HG02938 (cell line): ENCODE results near the gene PPP1R3E.

Source experiments
- ATAC-seq: cut with Tn5 transposase; IDR thresholded peaks from one replicate; pipeline ENCODE4 v1.9.1; 2021; ENCODE audit warnings: mild to moderate bottlenecking, moderate library complexity; ENCODE audit not compliant: unreplicated experiment

PPP1R3E gene

DNA sequence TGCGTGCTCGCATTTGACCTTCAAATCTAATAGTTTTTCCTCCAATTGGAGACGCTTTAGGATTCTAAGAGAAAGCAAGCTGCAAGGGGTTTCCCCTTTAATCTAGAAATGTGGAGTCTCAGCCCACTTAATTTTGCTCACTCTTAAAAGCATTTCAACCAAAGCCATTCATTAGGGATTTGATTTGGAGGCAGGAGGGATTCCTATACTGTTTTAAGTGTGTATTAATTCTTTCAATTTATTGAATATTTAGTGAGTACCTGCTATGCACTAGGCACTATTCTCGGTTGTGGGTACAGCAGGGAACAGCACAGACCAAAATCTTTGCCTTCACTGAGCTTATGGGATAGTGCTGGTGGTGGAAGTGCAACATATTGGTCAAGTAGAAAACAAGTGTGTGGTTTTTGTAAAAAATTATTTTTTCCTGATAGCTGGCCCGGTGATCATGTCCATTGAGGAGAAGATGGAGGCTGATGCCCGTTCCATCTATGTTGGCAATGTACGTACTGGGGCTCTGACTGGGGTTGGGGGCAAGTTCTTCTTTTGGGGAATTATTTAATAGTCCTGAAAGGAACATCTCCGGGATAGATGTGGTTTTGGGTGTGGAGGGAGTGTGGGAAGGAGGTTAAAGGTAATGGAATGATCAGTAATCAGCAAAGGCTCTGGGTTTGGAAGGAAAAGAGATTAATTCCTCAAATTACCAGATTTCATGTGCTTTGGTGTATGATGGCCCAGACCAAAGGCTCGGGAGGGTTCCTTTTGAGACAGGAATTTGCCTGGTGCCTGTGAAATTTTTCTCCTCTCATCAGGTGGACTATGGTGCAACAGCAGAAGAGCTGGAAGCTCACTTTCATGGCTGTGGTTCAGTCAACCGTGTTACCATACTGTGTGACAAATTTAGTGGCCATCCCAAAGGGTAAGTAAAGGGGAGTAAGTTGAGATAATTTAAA is 20.2 kb upstream of the PPP1R3E start:
- ATAC-seq: no peak

DNA sequence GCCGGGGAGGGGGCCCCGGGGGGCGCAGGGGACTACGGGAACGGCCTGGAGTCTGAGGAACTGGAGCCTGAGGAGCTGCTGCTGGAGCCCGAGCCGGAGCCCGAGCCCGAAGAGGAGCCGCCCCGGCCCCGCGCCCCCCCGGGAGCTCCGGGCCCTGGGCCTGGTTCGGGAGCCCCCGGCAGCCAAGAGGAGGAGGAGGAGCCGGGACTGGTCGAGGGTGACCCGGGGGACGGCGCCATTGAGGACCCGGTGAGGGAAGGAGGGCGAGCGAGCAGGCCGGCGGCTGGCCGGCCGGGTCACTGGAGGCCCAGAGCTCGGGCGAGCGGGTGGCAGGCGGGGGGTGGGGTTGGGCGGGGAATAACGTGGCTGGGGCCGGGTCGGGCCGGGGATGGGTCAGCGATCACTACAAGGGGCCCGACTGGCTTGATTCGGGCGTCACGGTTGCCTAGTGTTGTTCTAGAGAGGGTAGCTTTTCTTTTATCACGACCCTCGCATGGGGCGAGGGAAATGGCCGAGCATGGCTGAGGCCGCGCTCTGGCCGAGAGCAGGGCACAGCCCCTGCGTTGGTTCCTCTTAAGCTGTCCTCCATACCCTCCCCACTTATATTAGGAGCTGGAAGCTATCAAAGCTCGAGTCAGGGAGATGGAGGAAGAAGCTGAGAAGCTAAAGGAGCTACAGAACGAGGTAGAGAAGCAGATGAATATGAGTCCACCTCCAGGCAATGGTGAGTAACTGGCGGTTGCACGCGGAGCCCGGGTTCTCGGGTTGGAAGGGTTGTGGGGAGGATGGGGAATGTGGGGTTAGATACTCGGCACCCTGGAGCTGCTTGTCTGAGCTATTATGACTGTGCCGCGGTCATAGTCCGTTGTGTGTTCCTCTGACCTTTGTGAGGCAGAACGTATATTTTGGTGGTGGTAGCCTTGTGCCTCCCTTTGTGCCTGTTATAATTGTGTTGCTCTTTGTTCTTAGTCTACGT is 19.2 kb upstream of the PPP1R3E start:
- no peak for ATAC-seq

DNA sequence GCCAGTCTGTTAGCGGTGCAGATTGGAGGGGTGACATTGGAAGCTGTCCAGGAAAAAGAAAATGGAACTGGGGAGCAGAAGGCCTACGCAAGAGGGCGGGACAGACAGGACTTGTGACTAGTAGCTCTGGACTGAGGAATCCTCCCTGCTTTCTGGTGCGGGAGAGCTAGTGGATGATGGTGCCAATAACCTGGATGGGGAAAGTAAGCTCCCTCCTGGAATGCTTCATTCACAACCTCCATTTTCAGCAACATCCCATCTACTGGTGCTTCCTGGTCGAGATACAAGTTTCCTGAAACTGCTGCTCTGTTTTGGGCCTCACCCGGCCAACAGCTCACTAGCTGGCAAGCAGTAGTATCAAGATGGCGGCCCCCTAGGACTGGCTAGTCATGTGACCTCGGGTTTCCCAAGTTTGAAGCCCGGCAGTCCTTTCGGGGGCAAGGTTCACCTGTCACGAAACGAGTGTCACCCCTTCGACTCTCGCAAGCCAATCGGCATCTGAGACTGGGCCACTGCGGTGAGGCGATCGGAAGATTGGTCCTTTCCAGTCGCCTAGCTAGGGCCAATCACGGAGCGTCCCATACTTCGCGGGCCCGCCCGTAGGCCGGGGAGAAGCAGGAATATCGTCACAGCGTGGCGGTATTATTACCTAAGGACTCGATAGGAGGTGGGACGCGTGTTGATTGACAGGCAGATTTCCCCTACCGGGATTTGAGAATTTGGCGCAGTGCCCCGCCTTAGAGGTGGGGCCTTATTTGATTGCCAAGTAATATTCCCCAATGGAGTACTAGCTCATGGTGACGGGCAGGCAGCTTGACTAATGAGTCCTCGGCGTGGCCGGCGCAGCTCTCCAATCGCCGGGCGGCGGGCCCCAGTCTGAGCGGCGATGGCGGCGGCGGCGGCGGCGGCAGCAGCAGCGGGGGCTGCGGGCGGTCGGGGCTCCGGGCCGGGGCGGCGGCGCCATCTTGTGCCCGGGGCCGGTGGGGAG is 18.2 kb upstream of the PPP1R3E start, which contains the start of gene PABPN1:
Gene PABPN1 (plus strand): TSS at position 874 of the 988 bp plus-strand sequence. CDS start 13 bp downstream, at position 887.
- ATAC-seq: peak; percentile 88

DNA sequence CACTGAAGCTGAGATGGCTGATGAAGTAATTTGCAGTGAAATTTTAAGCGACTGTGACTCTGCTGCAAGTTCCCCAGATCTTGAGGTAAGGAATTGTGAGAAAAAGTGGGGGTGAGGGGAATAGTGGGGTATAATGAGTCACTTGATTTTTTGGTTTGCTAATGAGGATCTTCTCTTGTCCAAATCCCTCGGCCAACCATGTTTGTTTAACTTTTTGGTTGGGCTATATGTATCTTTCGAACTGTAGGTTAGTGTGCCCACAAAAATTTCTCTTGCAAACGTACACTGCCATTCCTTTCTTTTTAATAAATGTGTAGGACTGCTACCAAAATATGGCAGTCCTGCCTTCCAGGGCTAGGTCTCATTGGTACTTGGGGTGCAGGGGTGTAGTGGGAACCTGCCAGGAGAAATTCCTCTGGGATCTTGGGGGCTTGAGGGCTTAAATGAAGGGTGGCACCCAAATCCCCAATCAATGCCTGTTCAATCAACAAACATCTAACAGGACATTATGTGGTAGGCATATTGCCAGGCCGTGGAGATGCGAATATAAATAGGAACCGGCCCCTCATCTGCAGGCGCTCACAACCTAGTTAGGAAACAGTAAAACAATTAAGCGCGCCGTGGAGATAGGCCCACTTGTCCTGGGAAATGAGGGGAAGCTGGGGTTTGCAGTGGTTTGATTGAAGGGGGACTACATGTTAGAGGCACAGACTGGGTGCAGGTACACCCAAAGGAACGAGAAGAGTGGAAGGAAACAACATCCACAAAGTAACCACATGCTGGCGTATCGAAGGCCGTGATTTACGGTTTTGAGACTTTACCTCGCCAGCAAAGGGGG is 17.3 kb upstream of the PPP1R3E start:
- no peak for ATAC-seq

DNA sequence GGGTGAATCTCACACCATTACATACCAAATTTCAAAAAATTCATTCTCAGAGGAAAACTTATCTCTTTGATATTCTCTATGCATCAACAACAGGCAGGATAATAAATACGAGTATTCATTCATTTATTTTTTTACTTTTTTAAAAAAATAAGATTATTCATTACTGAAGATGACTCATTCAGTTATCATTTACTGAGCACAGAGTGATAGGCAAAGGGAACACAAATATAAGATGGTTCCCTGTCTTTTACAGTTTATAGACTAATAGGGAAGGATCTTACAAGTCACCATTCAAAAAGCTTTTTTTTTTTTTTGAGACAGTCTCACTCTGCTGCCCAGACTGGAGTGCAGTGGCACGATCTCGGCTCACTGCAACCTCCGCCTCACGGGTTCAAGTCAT is 13.6 kb upstream of the PPP1R3E start:
- ATAC-seq: no peak

DNA sequence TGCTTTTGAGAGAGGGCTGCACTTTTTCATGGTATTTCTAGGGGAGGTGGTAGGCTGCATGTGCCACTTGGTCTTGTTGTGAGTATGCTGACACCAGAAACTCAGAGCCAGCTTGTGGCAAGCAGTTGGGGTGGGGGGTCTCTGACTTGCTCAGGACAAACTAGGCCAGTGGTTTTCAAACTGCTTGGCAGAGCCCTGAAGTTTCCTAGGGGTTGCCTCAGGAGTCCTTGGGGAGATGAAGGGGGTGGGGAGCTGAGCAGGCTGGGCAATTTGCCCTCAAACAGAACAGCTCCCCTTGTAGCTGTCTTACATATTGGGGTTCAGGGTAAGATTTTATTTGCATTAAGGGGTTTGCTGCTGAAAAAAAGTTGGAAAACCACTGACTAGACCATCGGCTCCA is 7.9 kb upstream of the PPP1R3E start:
- no peak for ATAC-seq

DNA sequence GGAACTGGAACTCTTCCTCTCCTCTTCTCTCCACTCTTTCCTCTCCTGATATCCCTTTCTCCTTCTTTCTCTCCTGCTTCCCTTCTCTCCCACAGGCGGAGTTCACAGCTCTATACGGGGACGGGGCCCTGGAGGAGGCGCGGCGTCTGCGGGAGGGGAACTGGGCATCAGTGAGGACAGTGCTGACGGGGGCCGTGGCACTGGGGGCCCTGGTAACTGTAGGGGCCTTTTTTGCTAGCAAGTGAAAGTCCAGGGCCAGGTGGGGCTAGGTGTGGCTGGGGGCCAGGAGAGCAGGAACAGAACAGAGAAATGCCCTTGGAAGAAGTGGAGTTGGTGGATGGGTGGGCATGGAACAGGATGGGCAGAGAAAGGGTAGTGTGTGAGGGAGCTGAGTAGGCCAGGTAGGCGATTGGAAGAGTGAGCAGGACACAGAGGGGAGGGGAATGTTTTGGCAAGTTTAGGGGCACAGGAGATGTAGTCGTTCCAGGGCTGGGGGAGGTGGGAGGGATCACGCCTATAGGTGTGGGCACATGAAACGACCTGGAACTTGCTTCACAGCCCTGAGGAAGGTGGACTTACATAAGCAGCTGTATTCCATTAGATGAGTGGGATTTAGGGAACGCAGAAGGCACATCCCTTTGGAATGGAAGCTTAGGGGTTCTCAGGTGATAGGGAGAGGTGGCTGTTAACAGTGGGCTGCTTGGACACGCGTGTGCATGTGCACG is 6.2 kb upstream of the PPP1R3E start:
- no peak for ATAC-seq

DNA sequence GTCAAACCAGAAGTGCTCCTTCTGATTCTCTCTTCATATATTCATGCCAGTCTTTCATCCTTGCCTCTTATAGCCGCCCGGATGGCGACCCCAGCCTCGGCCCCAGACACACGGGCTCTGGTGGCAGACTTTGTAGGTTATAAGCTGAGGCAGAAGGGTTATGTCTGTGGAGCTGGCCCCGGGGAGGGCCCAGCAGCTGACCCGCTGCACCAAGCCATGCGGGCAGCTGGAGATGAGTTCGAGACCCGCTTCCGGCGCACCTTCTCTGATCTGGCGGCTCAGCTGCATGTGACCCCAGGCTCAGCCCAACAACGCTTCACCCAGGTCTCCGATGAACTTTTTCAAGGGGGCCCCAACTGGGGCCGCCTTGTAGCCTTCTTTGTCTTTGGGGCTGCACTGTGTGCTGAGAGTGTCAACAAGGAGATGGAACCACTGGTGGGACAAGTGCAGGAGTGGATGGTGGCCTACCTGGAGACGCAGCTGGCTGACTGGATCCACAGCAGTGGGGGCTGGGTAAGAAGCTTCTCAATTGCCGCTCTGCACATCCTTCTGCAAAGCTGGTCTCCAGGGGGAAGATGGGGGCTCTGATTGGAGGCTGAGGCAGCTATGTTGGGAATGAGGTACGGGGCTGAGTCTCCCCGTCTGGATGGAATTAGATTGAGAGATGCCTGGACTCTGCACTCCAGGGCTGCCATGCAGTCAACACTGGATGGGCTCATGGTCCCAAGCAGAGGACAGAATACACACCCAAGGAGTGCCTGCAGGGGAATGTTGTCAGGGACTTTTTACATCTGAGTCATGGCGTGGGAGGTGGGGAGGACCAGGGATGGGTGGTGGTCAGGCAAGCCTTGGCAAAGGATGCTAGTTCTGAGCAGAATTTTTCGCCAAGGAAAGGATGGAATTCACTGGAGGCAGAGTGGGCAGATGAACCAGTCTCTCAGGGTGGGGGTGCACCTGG is 5.3 kb upstream of the PPP1R3E start:
- ATAC-seq: no peak

DNA sequence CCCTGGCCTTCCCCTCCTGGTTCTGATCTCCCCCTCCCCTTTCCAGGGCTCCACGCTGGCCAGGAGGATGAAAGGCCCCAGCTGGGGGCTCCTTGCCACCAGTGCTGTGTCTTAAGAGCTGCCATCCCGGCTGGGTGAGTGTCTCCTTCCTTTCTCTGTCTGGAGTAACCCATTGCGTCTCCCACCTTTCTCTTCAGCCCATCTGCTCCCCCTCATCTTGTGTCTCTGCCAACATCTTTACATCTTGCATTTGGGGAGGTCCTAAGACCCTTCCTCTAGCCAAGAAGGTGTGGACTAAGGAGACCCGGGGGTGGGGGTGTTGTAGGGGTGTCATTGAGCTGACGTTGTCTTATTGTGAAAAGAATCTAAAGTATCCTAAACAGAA is 4.5 kb upstream of the PPP1R3E start:
- ATAC-seq: no peak

DNA sequence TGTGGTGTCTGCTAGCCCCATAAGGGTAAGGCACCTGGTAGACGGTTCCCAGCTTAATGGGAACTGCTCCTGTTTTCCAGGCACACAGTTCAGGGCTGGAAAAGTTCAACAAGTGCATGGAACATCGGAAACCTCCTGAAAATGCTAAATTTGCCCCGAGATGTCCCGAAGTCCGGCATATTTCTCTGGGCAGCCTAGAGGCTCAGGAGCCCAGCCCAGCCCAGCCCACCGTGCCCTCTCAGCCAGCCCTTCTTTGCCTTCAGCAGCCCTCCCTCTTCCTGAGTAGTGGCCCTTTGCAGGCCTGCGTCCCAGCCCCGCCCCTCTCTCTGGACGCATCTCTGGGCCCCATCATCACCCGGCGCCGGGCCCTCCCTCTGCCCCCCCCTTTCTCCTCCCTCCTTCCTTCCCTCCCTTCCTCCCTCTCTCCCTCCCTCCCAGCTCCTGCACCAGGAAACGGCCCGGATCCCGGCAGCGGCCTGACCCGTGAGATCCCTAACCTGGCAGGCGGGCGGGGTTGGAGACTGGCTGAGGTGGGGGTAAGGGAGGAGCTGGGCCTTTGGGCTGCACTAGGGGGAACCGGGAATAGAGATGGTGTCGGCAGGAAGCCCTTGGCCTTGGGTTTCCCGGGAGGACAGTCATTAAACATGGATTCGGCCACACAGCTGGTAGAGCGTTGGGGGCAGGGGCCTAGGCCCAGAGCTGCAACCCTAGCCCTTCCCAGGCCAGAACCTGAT is 3.9 kb upstream of the PPP1R3E start, which contains the start of gene BCL2L2:
Gene BCL2L2 (plus strand): TSS at position 422 of the 734 bp plus-strand sequence. CDS start 935 bp downstream, outside the sequence.
- ATAC-seq: no peak

DNA sequence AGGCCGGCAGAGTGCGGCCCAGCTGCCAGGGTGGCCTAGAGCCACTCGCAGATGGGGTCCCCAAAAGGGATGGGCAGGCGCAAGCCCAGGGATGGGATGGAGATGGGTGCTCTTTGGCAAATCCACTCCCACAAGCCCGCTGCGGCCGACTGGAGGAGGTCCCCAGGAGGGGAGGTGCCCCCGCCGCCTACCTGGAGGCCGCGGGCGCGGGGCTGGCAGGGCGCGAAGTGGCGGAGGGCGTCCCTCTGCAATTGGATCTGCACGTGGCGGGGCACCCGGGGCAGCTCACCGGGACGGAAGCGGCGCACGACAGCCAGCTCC is 730 bp downstream of the PPP1R3E start:
- ATAC-seq: peak; percentile 15

DNA sequence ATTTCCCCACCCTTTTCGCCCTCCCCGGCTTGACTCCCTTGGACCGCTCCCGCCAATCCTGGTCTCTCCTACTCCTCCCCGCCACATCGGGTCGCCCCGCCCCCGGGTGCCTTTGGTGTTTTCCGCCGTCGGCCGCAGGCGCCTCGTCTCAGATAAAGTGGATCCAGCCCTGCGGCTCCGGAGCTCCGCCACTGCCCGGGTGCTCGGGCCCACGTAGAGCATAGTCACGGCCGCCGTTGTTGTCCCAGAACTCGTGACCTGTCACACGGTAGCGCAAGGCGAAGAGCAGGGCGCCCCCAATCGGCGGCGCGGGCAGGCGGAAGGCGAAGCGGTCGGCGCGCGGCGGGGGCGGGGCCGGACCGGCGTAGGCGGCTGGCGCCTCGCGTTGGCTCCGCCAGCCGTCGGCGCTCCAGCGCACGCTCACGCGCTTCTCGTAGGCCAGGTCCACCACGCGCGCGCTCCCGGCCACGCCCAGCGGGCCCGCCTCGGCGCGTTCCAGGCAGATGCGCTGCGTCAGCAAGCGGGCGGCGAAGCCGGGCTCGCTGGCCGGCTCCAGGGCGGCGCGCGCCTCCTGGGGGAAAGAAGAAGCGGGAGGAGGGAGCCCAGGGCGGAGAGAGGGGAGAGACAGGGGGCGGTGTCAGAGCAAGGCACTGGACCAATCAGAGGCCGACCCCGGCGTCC is 1.2 kb downstream of the PPP1R3E start:
- peak; percentile 79 for ATAC-seq

DNA sequence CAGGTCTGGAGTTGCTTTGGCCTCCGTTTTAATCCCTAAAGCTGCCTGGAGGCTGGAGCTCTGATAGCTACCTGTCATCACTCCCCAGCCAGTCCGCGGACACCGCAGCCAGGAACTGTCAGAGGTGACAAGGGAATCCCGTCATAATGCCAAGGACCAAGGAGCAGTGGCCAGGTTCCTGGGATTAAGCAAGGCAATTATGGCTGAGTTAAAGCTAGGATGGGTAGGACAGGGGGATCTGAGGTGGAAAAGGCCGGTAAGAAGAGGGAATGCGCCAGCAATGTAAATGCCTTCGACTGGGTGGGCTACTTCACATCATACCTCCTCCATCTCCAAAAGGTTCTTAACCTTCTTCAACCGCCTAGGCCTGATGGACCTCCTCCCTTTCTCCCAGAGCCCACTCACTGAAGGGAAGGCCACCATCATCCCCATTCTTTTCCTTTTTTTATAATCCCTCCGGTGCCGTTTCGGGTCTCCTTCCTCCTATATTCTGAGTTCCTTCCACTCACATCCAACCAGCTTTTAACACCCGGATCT is 1.9 kb downstream of the PPP1R3E start:
- ATAC-seq: no peak

DNA sequence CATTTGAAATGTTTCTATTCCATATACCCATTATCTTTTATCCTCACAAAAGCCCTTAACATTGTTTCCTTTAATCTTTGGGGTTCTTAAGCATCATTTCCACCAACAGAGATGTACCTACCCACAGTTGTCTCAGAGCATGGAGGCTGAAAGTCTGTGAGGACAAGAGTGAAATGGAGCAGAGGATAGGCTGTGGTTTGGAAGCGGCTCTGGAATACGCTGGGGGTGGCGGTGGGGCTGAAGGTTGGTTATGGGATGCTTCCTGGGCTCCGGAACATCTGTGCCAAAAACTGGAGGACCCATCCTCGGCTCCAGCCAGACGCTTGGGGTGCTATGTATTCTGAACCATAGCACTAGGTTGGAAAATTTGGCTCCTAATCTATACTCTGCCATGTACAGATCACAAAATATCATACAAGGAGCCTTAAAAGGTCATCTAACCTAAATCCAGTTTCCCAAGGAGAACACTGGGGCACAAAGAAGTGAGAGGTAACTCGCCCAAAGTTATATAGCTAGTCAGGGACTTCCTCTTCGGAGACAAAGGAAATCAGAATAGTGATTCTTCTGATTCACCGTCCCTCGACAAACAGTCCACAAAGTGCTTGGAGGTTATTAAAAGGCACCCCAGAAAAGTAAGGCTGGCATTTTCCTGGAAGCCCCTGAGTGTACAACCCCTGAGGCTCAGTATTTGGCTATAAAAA is 2.5 kb downstream of the PPP1R3E start:
- no peak for ATAC-seq

DNA sequence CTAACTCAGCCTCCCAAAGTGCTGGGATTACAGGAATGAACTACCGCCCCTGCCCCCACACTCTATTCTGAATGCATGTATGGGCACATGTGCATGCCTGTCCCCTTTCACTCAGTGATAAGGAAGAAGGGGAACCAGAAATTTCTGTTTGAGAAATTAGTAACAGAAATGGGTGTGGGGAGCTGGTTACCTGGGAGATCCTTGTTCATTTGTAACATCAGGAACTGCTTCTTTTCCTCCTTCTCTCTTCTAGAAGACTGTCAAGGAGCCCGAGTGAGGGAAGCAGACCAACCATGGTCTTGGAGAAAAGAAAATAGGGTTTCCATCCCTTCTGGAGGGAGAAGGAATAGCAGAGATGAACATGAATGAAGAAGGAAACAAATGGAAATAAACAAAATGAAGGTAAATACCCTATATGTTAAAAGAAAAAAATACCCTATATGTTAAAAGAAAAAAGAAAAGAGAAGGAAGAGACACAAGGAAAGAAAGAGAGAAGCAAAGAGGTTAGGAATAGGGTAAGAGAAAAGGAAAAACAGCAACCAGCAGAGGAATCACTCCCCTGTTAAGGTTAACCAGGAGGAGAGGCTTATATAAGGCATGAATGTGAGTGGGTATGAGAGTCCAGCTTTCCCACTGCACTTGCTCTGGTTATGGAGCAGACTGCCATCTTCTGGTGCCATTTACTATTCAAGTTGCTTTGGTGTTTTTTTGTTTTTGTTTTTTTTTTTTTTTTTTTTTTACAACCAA is 3.3 kb downstream of the PPP1R3E start:
- no peak for ATAC-seq
